Inflammatory macrophage (primary cell): ENCODE results near the gene PRICKLE4.
A peak's percentile ranks its signal among the peaks of the same experiment; 100 is the strongest.
"Not testable (repeated sequence)": the region's sequence is repeated elsewhere in the genome, so short reads cannot be mapped to it uniquely, and the experiment has no call there.

Experiments used
- DNase-seq, 2 donors: peaks; one replicate each; pipeline ENCODE4 v3.0.0-alpha.2; 2020 to 2022

Gene PRICKLE4

GRCh38 chr6:41744236-41744787 lies 36.3 kb upstream of the PRICKLE4 start:
- no peak for DNase-seq

- no peak for DNase-seq
These were observed 34.5 kb upstream of the PRICKLE4 start for GRCh38 chr6:41746107-41746506.

- DNase-seq: no peak
These were observed 33.1 kb upstream of the PRICKLE4 start, which contains the start of gene PGC for GRCh38 chr6:41747256-41748101. Gene PGC, minus strand, starts transcription at chr6:41747397. Its CDS starts 63 bp downstream, at chr6:41747334.

- no peak for DNase-seq
These were observed 32.5 kb upstream of the PRICKLE4 start for GRCh38 chr6:41748102-41748477.

GRCh38 chr6:41748542-41748941 lies 32.0 kb upstream of the PRICKLE4 start:
- no peak for DNase-seq

GRCh38 chr6:41750374-41750773 lies 30.2 kb upstream of the PRICKLE4 start:
- no peak for DNase-seq

- no peak for DNase-seq
These were observed 24.7 kb upstream of the PRICKLE4 start for GRCh38 chr6:41755895-41756294.

- no peak for DNase-seq
These were observed 24.2 kb upstream of the PRICKLE4 start for GRCh38 chr6:41756354-41756753.

- no peak for DNase-seq
These were observed 23.3 kb upstream of the PRICKLE4 start for GRCh38 chr6:41757271-41757670.

GRCh38 chr6:41757931-41758640 lies 22.5 kb upstream of the PRICKLE4 start:
- DNase-seq: no peak

GRCh38 chr6:41758641-41759035 lies 21.9 kb upstream of the PRICKLE4 start:
- DNase-seq: no peak

GRCh38 chr6:41759106-41759904 lies 21.3 kb upstream of the PRICKLE4 start:
- DNase-seq: no peak

- DNase-seq: no peak
These were observed 20.5 kb upstream of the PRICKLE4 start for GRCh38 chr6:41759905-41760579.

- DNase-seq: peak; percentile 72 to 79
These were observed 17.1 kb upstream of the PRICKLE4 start for GRCh38 chr6:41763470-41763869.

- DNase-seq: not testable (repeated sequence)
These were observed 14.4 kb upstream of the PRICKLE4 start for GRCh38 chr6:41766043-41766664.

- DNase-seq: peak; percentile 21 to 38
These were observed 13.3 kb upstream of the PRICKLE4 start for GRCh38 chr6:41767112-41767833.

- DNase-seq: no peak
These were observed 11.9 kb upstream of the PRICKLE4 start for GRCh38 chr6:41768545-41769308.

GRCh38 chr6:41769376-41769775 lies 11.2 kb upstream of the PRICKLE4 start:
- no peak for DNase-seq

GRCh38 chr6:41770381-41771057 lies 10.1 kb upstream of the PRICKLE4 start:
- DNase-seq: no peak
